NCI-H187 treated with DMSO at 0.1 percent for 48 hours (cell line): Measurements from ENCODE around the gene PRSS1.

Experiments used
- DNase-seq: peaks from one replicate; lab custom pipeline; 2025; lab: John Stamatoyannopoulos, UW

Gene PRSS1

GRCh38 chr7:142795339-142795863 lies 46.1 kb downstream of the PRSS1 start:
- DNase-seq = no peak

DNA sequence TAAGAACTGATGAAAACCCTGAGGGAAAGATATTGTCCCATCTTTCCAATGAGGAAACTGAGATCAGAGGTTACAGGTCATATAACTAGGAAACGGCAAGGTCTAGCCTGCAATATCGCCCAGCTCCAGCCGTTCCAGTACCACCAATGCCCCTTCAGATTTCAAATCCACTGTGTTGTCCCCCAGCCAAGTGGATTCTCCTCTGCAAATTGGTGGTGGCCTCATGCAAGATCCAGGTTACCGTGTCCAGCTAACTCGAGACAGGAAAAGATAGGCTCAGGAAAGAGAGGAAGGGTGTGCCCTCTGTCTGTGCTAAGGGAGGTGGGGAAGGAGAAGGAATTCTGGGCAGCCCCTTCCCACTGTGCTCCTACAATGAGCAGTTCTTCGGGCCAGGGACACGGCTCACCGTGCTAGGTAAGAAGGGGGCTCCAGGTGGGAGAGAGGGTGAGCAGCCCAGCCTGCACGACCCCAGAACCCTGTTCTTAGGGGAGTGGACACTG lies 46.8 kb downstream of the PRSS1 start:
- DNase-seq = no peak

GRCh38 chr7:142796501-142797390 lies 47.5 kb downstream of the PRSS1 start:
- no peak for DNase-seq

DNA sequence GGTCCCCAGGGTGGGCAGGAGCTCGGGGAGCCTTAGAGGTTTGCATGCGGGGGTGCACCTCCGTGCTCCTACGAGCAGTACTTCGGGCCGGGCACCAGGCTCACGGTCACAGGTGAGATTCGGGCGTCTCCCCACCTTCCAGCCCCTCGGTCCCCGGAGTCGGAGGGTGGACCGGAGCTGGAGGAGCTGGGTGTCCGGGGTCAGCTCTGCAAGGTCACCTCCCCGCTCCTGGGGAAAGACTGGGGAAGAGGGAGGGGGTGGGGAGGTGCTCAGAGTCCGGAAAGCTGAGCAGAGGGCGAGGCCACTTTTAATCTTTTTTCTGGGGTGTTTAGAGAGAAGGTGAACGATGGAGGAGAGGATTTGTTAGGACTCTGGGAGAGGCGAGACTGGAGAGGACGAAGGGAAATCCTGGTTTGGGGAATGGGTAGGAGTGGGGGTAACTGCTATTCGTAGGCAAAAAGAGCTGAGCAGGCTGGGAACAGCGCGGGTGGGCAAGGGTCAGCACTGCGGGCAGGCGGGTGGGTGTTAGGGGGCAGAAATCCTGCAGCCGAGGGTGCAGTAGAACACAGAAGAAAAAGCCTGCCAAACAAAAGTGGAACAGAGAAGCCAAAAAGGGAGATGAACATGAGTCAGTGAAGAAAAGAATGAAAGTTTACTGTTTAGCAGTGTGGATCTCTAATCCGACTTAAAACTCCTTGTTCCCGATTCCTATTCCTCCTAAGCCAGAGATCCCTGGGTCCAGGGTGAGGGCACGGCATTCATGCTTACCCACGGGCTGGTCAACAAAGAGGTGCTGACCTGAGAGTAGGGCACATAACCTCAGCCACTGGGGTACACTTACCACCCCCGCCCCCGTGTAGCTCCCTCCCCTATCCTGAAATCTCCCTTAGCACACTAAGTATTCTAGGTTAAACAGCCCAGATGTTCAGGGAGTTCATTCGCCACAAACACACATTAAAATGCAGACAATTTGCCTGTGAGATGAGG lies 48.4 kb downstream of the PRSS1 start:
- no peak for DNase-seq

DNA sequence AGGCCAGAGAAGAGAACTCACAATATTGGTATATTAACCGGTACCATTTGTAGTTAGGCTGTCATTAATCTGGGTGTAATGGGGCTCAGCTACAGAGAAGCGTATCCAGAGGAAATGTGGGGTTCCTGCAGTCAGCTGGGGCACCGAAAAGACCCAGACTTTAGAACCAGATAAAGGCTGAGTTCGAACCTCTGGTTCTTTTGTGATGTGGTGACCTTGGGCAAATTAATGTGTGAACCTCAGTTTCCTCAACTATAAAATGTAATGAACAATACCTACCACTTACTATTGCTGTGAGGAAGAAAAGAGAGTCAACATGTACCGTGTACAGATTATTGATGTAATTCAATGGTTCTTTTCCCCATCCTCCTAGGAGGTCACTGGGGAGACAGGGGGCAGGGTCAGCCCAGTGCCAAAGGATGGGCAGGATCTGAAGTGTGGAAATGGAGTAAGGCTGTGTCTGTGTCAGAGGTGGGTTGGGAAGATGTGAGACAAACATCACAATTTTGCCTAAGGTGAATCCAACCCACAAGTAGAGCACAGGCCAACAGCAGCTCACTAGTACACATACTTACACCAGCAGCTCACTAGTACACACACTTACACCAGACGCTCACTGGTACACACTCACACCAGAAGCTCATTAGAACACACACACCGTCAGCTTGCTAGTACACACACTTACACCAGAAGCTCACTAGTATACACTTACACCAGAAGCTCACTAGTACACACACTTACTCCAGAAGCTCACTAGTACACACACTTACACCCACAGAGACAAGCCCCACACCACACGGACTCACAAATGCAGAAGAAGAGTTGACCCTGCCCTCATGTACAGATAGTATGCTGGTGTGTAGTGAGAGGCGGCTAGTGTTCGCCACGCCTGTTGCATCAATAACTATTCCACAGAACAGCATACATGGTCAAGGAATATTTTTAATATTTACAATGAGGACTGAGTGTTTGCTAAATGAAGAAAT lies 49.5 kb downstream of the PRSS1 start:
- no peak for DNase-seq

DNA sequence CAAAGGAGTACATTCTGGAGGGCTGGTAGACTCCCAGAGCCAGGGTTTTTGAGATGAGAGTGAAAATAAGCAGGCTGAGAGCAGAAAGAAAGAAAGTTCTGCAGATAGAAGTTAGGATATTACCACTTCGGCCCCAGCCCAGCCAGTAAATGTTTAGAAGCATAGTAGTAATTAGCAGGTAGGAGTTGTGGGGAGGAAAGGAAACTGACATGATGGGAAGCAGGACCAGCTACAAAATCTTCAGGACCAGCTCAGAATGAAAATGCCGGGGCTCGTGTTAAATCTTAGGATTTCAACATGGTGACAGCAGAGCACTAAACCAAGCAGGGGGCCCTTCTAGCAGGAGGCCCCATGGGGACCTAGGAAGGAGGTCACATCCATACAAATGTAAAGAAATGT lies 50.2 kb downstream of the PRSS1 start:
- no peak for DNase-seq

DNA sequence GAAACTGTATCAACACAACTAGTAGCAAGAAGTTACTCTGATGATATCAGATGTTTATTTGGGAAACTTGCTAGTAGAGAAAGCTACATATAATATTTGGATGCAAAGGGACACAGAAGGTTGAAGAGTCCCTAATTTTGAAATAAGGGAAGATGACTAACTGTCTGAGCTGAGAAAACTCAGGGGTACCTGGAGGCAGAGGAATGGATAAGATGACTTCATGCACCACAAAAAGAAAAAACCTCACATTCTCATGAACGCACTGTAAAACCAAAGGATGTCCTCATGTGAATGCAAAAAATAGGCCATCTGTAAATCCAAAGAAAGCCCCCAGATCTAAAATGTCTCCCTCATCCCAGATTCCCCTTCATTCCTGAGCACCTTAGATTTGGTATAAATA lies 50.8 kb downstream of the PRSS1 start:
- no peak for DNase-seq

DNA sequence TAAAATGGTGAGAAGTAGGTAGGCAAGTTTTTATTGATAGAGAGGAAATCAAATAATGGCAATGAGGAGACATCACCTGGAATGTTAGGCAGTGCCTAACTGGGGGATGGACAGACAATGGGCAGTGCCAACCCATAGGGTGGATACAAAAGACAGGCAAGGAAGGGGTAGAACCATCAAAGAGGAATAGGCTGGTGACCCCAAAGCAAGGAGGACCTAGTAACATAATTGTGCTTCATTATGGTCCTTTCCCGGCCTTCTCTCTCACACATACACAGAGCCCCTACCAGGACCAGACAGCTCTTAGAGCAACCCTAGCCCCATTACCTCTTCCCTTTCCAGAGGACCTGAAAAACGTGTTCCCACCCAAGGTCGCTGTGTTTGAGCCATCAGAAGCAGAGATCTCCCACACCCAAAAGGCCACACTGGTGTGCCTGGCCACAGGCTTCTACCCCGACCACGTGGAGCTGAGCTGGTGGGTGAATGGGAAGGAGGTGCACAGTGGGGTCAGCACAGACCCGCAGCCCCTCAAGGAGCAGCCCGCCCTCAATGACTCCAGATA lies 51.5 kb downstream of the PRSS1 start:
- DNase-seq = no peak

GRCh38 chr7:142801601-142802295 lies 52.5 kb downstream of the PRSS1 start:
- DNase-seq = no peak

GRCh38 chr7:142802301-142802700 lies 53.0 kb downstream of the PRSS1 start:
- no peak for DNase-seq
